WTC11 (cell line): ENCODE data around the gene OR2F1. TPM values are rescaled to one million over a fixed set of nuclear protein-coding genes. Genes with fewer than 3 reads are reported as not detected.

Source experiments
- ATAC-seq: fragments of 200-7000 bp; cut with Tn5 transposase; 2 replicates; pipeline ENCODE4 v1.10.0; 2021; ENCODE audit warnings: mild to moderate bottlenecking, moderate library complexity
- CTCF ChIA-PET: fragments of 300-600 bp; sonication (Branson Sonifier 250); formaldehyde crosslinking; loops from one replicate; lab custom pipeline; 2021; ENCODE audit warnings: antibody characterized with exemption; lab: Charles Lee
- POLR2A ChIA-PET: fragments of 350-600 bp; sonication (Branson Sonifier 250); formaldehyde crosslinking; loops from one replicate; lab custom pipeline; 2021; ENCODE audit warnings: antibody characterized with exemption; lab: Charles Lee
- DNase-seq: peaks from one replicate; pipeline ENCODE4 v3.0.0; 2021; ENCODE audit warnings: low spot score
- H3K27ac Mint-ChIP-seq: 2 replicates; pipeline ENCODE4 v1.8.0; 2021; ENCODE audit warnings: mixed read lengths
- H3K27me3 Mint-ChIP-seq: 2 replicates; pipeline ENCODE4 v1.8.0; 2021; ENCODE audit warnings: low read depth, mild to moderate bottlenecking, moderate library complexity, mixed read lengths
- H3K36me3 Mint-ChIP-seq: 2 replicates; pipeline ENCODE4 v1.8.0; 2021; ENCODE audit warnings: mixed read lengths
- H3K4me1 Mint-ChIP-seq: 2 replicates; pipeline ENCODE4 v1.8.0; 2022; ENCODE audit warnings: mixed read lengths
- H3K4me3 Mint-ChIP-seq: 2 replicates; pipeline ENCODE4 v1.8.0; 2021; ENCODE audit warnings: mild to moderate bottlenecking, moderate library complexity, mixed read lengths
- H3K9me3 Mint-ChIP-seq: 2 replicates; pipeline ENCODE4 v1.8.0; 2021; ENCODE audit warnings: mixed read lengths
- CDX4 ChIP-seq: fragments of 250-450 bp; sonication (Bioruptor Pico); IDR thresholded peaks from 2 replicates; pipeline ENCODE4 v1.9.0; 2021; ENCODE audit warnings: moderate library complexity, mild to moderate bottlenecking, inconsistent platforms, borderline replicate concordance
- E2F1 ChIP-seq: sonication (generic); formaldehyde crosslinking; IDR thresholded peaks from 2 replicates; pipeline ENCODE4 v1.8.0; 2022; ENCODE audit warnings: mild to moderate bottlenecking, missing genetic modification reagents
- GABPB1 ChIP-seq: sonication (generic); formaldehyde crosslinking; IDR thresholded peaks from 2 replicates; pipeline ENCODE4 v1.8.1; 2023; ENCODE audit warnings: mild to moderate bottlenecking, missing genetic modification reagents
- GTF2I ChIP-seq: fragments of 250-450 bp; sonication (Bioruptor Pico); conservative IDR thresholded peaks from 2 replicates; pipeline ENCODE4 v1.4.0; 2021; ENCODE audit warnings: mild to moderate bottlenecking
- IRF1 ChIP-seq: sonication (generic); formaldehyde crosslinking; IDR thresholded peaks from 2 replicates; pipeline ENCODE4 v1.8.0; 2023; ENCODE audit warnings: missing genetic modification reagents
- MAX ChIP-seq: sonication (generic); formaldehyde crosslinking; IDR thresholded peaks from 2 replicates; pipeline ENCODE4 v1.8.0; 2022; ENCODE audit warnings: mild to moderate bottlenecking, missing genetic modification reagents
- MXD4 ChIP-seq: fragments of 250-450 bp; sonication (Bioruptor Pico); IDR thresholded peaks from 2 replicates; pipeline ENCODE4 v1.8.0; 2021; ENCODE audit warnings: mild to moderate bottlenecking, moderate library complexity, borderline replicate concordance
- NR1H2 ChIP-seq: sonication (generic); formaldehyde crosslinking; IDR thresholded peaks from 2 replicates; pipeline ENCODE4 v1.9.0; 2021; ENCODE audit warnings: mild to moderate bottlenecking, moderate library complexity, missing genetic modification reagents
- USF1 ChIP-seq: sonication (generic); formaldehyde crosslinking; IDR thresholded peaks from 2 replicates; pipeline ENCODE4 v1.8.0; 2022; ENCODE audit warnings: mild to moderate bottlenecking, missing genetic modification reagents
- ZNF219 ChIP-seq: sonication (generic); formaldehyde crosslinking; IDR thresholded peaks from 2 replicates; pipeline ENCODE4 v1.8.0; 2023; ENCODE audit warnings: missing genetic modification reagents, mild to moderate bottlenecking, borderline replicate concordance
- ZNF396 ChIP-seq: fragments of 250-450 bp; sonication (Bioruptor Pico); IDR thresholded peaks from 2 replicates; pipeline ENCODE4 v1.8.0; 2021; ENCODE audit warnings: mild to moderate bottlenecking, moderate library complexity, borderline replicate concordance
- ZNF416 ChIP-seq: fragments of 250-450 bp; sonication (Bioruptor Pico); IDR thresholded peaks from 2 replicates; pipeline ENCODE4 v1.9.0; 2021; ENCODE audit warnings: mild to moderate bottlenecking, inconsistent platforms
- ZNF532 ChIP-seq: fragments of 250-450 bp; sonication (Bioruptor Pico); IDR thresholded peaks from 2 replicates; pipeline ENCODE4 v1.9.0; 2021; ENCODE audit warnings: mild to moderate bottlenecking, borderline replicate concordance
- total RNA-seq: library from RNA; stranded (reverse); gene quantifications from 3 replicates; pipeline ENCODE4 v1.2.3, GENCODE V29; 2021
- TF ChIP-seq, protein P1 (sequence below): fragments of 250-450 bp; sonication (Bioruptor Pico); IDR thresholded peaks from 2 replicates; pipeline ENCODE4 v1.9.0; 2021; ENCODE audit warnings: mild to moderate bottlenecking
- TF ChIP-seq, protein P2 (sequence below): sonication (generic); formaldehyde crosslinking; IDR thresholded peaks from 2 replicates; pipeline ENCODE4 v1.8.0; 2022; ENCODE audit warnings: mild to moderate bottlenecking, missing genetic modification reagents
- TF ChIP-seq, protein P3 (sequence below): fragments of 250-450 bp; sonication (Bioruptor Pico); conservative IDR thresholded peaks from 2 replicates; pipeline ENCODE4 v1.9.0; 2021; ENCODE audit warnings: mild to moderate bottlenecking
- TF ChIP-seq, protein P4 (sequence below): sonication (generic); formaldehyde crosslinking; IDR thresholded peaks from 2 replicates; pipeline ENCODE4 v1.8.1; 2023; ENCODE audit warnings: mild to moderate bottlenecking, missing genetic modification reagents
- TF ChIP-seq, protein P5 (sequence below): fragments of 250-450 bp; sonication (Bioruptor Pico); IDR thresholded peaks from 2 replicates; pipeline ENCODE4 v2.1.2; 2022; ENCODE audit warnings: mild to moderate bottlenecking, moderate library complexity

OR2F1 gene
- total RNA-seq, 1 experiment from 2014 or later: not detected

GRCh38 chr7:144001543-144001942 is 46.9 kb downstream of the OR2F1 start:
- Mint-ChIP-seq H3K27ac (no peak overlapping the region), H3K9me3 (peaks cover 10% of the 10 kb centered on the region), H3K27me3 (no peaks in the 10 kb centered on the region), H3K4me3 (no peak overlapping the region), H3K36me3 (no peaks in the 10 kb centered on the region), H3K4me1 (no peaks in the 10 kb centered on the region)
- DNase-seq (no peak), ATAC-seq (no peak)
- TF ChIP-seq NR1H2 (CRISPR knock-in tag): no peak
- no peak for TF ChIP-seq E2F1
- no peak for TF ChIP-seq ZNF532 (CRISPR knock-in tag)
- no peak for TF ChIP-seq IRF1 (CRISPR knock-in tag)
- no peak for TF ChIP-seq GTF2I (CRISPR knock-in tag)
- TF ChIP-seq MXD4 (CRISPR knock-in tag): no peak
- TF ChIP-seq USF1: no peak
- no peak for TF ChIP-seq ZNF396
- no peak for TF ChIP-seq CDX4 (CRISPR knock-in tag)
- no peak for TF ChIP-seq ZNF219
- TF ChIP-seq MAX (CRISPR knock-in tag): no peak
- ChIA-PET CTCF (no interaction called here), POLR2A (no interaction called here)

- Mint-ChIP-seq H3K27ac (no peak overlapping the region), H3K4me1 (no peaks in the 10 kb centered on the region), H3K36me3 (peaks cover 17% of the 10 kb centered on the region), H3K4me3 (no peak overlapping the region), H3K27me3 (peaks cover 4% of the 10 kb centered on the region; the same call in 1 of the 2 replicates), H3K9me3 (peaks cover 32% of the 10 kb centered on the region)
- ChIA-PET POLR2A (no interaction called here), CTCF (no interaction called here)
- ATAC-seq: no peak
- DNase-seq: no peak
- no peak for TF ChIP-seq ZNF416
- TF ChIP-seq, protein P1, sequence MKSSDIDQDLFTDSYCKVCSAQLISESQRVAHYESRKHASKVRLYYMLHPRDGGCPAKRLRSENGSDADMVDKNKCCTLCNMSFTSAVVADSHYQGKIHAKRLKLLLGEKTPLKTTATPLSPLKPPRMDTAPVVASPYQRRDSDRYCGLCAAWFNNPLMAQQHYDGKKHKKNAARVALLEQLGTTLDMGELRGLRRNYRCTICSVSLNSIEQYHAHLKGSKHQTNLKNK (CRISPR knock-in tag): no peak
- TF ChIP-seq, protein P2, sequence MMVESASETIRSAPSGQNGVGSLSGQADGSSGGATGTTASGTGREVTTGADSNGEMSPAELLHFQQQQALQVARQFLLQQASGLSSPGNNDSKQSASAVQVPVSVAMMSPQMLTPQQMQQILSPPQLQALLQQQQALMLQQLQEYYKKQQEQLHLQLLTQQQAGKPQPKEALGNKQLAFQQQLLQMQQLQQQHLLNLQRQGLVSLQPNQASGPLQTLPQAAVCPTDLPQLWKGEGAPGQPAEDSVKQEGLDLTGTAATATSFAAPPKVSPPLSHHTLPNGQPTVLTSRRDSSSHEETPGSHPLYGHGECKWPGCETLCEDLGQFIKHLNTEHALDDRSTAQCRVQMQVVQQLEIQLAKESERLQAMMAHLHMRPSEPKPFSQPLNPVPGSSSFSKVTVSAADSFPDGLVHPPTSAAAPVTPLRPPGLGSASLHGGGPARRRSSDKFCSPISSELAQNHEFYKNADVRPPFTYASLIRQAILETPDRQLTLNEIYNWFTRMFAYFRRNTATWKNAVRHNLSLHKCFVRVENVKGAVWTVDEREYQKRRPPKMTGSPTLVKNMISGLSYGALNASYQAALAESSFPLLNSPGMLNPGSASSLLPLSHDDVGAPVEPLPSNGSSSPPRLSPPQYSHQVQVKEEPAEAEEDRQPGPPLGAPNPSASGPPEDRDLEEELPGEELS: no peak
- TF ChIP-seq ZNF396: no peak
- TF ChIP-seq, protein P3, sequence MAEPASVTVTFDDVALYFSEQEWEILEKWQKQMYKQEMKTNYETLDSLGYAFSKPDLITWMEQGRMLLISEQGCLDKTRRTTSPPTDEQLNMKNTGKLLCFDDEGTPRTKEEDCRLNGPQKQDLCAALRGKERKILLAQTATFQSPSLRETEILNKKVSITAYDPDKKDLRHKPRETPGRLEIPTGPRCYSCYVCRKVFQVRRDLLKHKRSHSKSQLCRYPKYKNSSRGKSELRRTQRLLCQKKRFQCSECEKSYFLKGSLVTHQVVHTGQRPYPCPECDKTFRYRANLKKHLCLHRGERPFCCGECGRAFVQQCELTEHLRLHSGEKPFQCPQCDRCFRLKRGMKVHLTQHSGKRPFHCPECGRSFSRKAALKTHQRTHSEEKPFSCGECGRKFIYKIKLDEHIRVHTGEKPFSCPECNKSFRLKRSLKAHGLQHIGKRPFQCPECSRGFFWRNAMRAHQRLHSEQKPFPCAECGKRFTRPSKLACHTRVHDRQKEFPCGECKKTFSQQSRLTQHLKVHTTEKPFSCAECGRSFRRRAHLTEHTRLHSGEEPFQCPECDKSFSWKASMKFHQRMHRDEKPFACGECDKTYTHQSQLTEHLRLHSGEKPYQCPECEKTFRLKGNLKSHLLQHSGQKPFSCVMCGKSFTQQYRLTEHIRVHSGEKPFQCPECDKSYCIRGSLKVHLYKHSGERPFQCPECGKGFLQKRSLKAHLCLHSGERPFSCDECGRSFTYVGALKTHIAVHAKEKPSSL: no peak
- no peak for TF ChIP-seq GABPB1
- TF ChIP-seq, protein P4, sequence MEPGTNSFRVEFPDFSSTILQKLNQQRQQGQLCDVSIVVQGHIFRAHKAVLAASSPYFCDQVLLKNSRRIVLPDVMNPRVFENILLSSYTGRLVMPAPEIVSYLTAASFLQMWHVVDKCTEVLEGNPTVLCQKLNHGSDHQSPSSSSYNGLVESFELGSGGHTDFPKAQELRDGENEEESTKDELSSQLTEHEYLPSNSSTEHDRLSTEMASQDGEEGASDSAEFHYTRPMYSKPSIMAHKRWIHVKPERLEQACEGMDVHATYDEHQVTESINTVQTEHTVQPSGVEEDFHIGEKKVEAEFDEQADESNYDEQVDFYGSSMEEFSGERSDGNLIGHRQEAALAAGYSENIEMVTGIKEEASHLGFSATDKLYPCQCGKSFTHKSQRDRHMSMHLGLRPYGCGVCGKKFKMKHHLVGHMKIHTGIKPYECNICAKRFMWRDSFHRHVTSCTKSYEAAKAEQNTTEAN (CRISPR knock-in tag): no peak
- TF ChIP-seq, protein P5, sequence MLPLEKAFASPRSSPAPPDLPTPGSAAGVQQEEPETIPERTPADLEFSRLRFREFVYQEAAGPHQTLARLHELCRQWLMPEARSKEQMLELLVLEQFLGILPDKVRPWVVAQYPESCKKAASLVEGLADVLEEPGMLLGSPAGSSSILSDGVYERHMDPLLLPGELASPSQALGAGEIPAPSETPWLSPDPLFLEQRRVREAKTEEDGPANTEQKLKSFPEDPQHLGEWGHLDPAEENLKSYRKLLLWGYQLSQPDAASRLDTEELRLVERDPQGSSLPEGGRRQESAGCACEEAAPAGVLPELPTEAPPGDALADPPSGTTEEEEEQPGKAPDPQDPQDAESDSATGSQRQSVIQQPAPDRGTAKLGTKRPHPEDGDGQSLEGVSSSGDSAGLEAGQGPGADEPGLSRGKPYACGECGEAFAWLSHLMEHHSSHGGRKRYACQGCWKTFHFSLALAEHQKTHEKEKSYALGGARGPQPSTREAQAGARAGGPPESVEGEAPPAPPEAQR (CRISPR knock-in tag): no peak
These were observed 50.1 kb downstream of the OR2F1 start for GRCh38 chr7:144004703-144005102.
